Islet of Langerhans (tissue), 1 donor: ENCODE measurements around the gene PPP1R18.
"Not testable (repeated sequence)": the region's sequence is repeated elsewhere in the genome, so short reads cannot be mapped to it uniquely, and the experiment has no call there.

Source experiments
- FAIRE-seq: peaks from one replicate; lab custom pipeline; 2011; peaks lifted over from hg19 to GRCh38; lab: Jason Lieb, UNC

Gene PPP1R18

GRCh38 chr6:30666300-30666699, 20.1 kb downstream of the PPP1R18 start:
- FAIRE-seq: not testable (repeated sequence)

DNA sequence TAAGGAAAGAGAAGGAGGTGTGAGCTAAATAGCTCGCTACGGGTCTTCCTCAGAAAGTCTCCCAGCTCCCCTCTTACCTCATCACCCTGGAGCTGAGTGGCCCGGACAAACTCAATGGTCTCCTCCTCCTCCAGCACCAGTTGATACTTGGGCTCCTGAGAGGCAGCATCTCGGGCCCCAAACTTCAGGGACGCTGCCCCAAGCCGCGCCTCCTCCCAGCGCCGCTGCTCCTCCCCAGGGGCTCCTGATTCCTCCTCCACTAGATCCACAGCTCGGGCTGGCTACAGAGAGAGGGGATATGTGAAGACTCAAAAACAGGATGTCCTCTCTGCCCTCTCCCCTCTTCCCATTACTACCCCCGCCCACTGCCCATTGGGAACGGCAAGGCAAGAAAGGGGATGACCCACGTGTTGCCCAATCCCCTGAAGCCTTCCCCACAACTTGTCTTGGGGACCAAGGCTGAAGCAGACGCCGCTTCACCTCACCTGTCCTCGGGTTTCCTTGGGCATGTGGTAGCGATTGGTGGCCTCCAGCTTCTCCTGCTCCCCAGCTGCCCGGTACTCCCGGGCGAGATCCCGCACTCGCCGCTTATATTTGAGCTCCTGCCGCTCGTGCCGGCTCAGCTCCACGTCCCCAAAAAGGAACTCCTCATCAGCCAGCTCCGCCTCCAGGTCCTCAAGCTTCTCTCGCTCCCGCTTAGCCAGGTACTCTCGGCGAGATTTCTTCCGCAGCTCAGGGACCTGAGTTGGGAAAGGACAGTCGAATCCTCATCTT, 21.3 kb downstream of the PPP1R18 start:
- FAIRE-seq: no peak

- FAIRE-seq: not testable (repeated sequence)
Observed at GRCh38 chr6:30657922-30658321, 28.5 kb downstream of the PPP1R18 start.

DNA sequence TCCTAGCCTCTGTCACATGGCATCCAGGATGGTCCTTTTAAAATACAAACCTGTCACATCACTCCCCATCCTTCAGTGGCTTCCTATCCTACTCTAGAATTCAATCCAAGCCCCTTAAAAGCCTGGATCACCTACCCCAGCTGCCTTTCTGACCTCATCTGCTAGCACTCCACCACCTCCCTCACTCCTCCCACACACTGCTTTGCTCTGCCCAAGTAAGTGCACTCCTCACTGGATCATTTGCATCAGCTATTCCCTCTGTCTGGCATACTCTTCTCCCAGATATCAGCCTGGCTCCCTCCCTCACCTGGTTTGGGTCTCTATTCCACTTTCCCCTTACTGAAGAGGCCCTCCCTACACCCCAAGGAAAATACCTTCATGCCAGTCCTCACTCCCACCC, 29.0 kb downstream of the PPP1R18 start:
- FAIRE-seq: no peak

DNA sequence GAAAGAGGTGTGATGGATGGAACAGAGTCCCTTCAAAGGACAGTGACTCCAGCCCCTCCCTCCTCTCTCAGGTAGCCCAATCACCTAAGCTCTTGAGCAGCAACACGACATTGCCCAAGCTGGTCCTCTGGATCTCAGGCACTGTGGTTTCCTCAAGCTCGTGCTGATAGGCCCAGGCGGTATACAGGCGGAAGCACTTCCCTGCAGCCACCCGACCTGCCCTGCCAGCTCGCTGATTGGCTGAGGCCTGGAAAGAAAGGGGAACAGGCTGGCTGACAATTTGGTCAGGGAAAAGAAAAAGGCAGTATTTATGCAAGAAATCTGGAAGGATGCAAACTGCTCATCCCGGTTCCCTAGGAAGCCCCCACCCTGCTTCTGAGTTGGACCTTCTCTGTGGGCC, 29.9 kb downstream of the PPP1R18 start:
- no peak for FAIRE-seq

DNA sequence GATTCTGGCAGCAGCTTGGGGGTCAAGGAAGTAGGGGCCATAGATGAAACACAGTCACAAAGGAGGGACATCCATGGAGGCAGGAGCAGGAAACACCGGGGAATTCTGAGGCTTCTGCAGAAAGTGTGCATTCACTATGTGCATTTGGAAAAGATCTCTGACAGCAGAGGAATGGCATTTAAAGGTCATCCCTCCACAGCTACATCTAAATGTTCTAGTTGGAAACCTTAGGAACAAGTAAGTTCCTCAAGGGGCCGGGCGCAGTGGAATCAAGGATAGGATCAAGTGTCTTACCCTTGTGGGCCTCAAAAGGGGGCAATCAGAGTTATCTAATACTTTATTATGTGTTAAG, 30.7 kb downstream of the PPP1R18 start:
- FAIRE-seq: no peak

- FAIRE-seq: no peak
Observed at GRCh38 chr6:30654798-30655742, 31.4 kb downstream of the PPP1R18 start.

- no peak for FAIRE-seq
Observed at GRCh38 chr6:30651143-30651542, 35.3 kb downstream of the PPP1R18 start.

GRCh38 chr6:30647242-30648116, 39.0 kb downstream of the PPP1R18 start:
- FAIRE-seq: no peak

- no peak for FAIRE-seq
Observed at GRCh38 chr6:30646450-30647241, 39.8 kb downstream of the PPP1R18 start, which contains the start of gene C6orf136. Gene C6orf136, plus strand, starts transcription at chr6:30647133. Its CDS starts 99 bp downstream, at chr6:30647232.

DNA sequence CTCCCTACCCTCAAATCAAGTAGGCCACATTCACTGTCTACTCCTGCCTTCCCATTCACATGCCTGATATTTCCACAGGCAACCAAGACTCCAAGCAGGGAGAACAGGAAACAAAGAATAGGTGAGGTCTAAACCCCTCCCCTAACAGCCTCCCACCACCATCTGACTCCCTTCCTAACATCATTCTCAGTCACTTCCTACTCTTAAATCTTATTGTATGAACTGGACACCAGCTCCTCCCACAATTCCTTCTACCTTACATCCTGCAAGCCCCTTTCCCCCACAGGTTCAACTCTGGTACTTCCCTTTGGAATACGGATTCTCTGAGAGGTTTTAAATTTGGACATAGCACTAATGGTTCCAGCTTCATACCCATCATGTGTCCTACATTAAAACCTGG, 40.5 kb downstream of the PPP1R18 start:
- FAIRE-seq: no peak

GRCh38 chr6:30644769-30645168, 41.7 kb downstream of the PPP1R18 start:
- no peak for FAIRE-seq

GRCh38 chr6:30643656-30644055, 42.8 kb downstream of the PPP1R18 start:
- no peak for FAIRE-seq

DNA sequence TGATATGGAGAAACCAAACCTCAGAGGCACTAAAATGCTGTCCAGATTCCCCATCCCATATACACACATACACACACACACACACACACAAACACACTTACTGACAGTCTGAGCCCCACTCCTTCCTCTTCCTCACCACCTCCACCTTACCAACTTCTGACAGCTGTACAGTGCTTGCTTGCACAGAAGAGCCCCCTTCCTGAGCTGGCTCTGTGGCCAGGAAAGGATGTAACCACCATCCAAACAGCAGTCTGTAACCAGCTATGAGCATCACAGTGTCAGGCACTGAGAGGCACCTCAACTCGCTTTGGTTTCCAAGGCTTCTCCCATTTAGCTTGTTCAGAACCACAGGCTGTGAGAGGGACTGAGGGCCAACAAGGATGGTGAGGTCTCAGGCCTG, 45.4 kb downstream of the PPP1R18 start:
- FAIRE-seq: no peak

- no peak for FAIRE-seq
Observed at GRCh38 chr6:30640481-30640880, 46.0 kb downstream of the PPP1R18 start.

DNA sequence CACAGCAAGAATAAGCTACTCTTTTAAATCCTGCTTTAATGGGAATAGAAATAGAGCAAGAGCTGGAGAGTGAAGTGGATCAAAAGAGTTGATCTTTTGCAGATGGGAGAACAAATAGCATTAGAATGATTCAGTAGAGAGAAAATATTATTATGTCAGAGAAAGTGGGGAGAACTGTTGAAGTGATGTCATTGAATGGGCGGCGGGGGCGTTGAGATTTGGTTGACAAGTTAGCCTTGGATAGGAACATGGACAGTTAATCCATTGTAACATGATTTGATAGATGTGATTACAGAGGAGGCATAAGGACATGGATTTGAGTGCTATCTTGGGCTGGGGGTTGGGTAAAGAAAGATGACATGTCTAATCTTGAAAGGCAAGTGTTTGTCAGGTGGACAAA, 50.6 kb downstream of the PPP1R18 start:
- no peak for FAIRE-seq

DNA sequence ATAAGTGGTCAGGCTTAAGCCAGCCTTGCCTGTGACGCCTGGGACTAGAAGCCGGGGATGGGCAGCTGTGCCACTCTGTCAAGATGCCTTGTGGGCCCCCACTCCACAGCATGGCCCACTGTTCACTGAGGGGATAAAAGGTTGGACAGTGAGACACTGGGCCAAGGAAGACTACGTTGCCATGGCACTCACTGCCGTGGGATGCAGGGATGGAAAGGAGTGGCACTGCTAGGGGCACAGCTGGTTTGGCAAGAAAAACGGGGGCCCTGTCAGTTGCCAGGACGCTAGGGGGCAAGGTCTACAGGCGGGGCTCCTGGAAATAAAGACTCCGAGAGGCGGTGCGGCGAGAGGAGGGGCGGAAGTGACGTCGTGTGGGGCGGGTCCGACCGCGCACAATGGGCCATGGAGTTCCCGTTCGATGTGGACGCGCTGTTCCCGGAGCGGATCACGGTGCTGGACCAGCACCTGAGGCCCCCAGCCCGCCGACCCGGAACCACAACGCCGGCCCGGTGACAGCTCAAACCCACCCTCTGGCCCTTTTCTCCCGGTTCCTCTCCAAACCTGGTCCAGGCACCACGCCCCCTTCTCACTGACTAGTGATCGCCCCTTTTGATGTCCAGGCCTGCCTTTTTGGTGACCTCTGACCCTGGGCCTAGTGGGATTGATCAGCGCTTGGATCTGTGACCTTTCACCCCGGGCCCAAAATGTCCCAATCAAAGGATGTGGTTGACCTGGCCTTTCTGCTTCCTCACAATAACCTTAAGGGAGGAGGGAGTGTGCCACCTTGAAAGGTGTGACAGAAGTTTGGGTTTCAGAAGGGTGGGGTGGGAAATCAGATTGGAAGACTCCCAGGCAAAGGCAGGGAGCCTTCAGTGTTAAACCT, 59.7 kb downstream of the PPP1R18 start, which contains the start of gene ATAT1:
ATAT1 (plus strand) TSS at position 391 of the 883 bp plus-strand sequence.
- no peak for FAIRE-seq
